NAMALWA (cell line): ENCODE data around the gene WNT2B.

Source experiments
- DNase-seq: peaks from one replicate; pipeline ENCODE4 v3.0.0-alpha.2; 2015; ENCODE audit warnings: low spot score

WNT2B gene

DNA sequence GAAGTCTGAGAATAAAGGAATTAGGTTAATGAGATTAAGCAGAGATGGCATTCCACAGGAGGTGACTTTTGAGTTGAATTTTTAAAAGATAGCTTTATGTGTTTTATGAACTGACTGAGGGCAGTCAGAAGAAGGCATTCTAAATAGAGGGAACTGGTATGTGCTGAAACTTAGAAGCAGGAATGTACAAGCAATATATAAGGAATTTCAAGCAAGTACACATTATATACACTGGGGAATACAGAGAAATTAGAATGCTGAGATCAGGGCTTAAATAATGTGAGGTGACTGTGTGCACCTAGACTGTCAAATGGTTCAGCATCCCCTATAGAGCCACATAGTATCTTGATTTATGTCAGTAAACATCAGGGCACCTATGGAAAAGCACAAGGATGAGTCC is 19.3 kb downstream of the WNT2B start:
- DNase-seq, result no peak

DNA sequence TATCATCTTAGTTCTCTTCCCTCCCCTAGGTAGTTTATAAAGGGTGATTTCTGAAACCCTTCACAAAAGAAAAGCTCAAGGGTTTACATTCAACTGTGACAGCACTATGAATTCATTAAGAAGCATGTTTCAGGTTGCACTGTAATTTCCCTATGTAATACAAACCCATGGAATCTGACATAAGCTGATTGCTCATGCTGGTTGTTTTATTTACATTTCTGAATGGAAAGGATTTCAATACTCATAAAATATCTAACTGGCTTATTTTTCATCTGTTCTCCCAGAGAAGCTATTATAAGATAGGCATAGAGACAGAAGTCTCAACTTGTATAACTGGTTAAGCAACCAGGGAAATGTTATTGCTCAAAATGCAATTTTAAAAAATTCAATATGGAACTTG is 20.5 kb downstream of the WNT2B start:
- no peak for DNase-seq

GRCh38 chr1:112530832-112531231 is 22.1 kb downstream of the WNT2B start:
- DNase-seq, result no peak

DNA sequence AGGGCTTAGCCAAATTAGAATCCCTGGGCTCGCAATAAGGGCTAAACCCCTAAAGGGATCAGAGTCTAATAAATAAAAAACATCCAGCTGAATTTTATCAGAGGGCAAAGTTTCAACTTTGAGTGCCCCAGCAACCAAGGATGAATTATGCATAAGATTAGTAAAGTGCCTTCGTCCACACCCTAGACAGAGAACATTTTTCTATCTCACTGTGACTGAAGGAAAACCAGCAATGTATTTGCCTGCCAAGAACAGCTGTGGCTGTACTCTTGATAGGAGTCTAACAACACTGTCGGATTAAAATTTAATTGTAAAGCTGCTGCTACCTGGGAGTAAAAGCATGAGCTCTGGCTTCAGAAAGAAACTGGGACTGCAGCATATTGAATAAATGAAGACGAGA is 23.3 kb downstream of the WNT2B start:
- DNase-seq, result no peak

DNA sequence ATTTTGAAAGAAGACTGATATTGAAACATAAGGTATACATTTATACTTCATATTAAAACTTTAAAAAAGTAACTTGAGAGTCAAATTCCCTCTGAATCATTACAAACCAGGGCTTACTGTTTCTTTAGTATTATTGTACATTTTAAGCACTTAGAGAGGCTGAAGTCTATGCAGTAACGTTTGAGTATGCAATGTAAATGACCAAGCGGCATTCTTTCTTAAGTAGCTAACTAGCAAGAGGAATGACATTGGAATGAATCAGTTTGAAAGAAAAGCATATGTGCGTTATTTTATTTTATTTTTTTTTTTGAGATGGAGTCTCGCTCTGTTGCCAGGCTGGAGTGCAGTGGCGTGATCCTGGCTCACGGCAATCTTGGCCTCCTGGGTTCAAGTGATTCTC is 24.3 kb downstream of the WNT2B start:
- no peak for DNase-seq

GRCh38 chr1:112536561-112536960 is 27.8 kb downstream of the WNT2B start:
- no peak for DNase-seq

DNA sequence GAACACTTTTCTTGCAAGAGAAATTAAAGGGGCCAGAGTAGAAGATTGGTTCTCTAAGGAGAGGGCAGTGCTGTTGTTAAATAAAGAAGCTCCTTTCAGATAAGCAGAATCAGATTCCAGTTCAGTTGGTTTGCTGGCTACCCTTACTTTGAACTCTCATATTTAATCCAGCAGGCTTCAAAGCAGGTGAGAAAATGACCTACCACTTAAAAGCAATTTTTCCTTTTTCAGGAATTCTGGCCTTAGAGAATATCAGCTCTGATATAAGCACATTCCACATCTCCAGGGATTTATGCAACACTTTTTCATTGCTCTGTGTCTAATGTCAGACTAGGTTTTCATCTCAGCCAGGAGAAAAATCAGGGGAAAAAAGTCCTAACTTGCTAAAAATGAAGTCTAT is 28.7 kb downstream of the WNT2B start:
- no peak for DNase-seq

- DNase-seq, result no peak
These were observed 30.1 kb downstream of the WNT2B start for GRCh38 chr1:112538883-112539282.

- DNase-seq, result no peak
These were observed 31.5 kb downstream of the WNT2B start for GRCh38 chr1:112540226-112540794.

DNA sequence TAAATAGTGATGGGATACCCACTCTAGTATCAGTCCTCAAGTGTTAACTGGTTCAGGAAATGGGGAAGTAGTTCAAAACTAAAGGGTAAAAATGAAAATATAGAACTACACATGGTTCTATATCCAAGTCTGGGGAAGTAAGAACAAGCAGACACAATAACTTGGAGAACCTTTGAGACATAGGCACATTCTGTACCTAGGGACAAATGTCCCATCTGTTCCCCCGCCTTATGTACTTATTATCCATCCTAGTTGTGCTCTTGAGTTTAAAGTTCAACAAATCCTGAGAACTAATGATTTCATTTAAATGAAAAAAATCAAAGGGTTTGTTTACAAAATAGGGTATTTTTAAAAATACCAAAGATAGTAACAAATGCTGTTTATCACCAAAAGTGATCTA is 32.5 kb downstream of the WNT2B start:
- no peak for DNase-seq

- DNase-seq, result no peak
These were observed 33.6 kb downstream of the WNT2B start for GRCh38 chr1:112542206-112542973.

DNA sequence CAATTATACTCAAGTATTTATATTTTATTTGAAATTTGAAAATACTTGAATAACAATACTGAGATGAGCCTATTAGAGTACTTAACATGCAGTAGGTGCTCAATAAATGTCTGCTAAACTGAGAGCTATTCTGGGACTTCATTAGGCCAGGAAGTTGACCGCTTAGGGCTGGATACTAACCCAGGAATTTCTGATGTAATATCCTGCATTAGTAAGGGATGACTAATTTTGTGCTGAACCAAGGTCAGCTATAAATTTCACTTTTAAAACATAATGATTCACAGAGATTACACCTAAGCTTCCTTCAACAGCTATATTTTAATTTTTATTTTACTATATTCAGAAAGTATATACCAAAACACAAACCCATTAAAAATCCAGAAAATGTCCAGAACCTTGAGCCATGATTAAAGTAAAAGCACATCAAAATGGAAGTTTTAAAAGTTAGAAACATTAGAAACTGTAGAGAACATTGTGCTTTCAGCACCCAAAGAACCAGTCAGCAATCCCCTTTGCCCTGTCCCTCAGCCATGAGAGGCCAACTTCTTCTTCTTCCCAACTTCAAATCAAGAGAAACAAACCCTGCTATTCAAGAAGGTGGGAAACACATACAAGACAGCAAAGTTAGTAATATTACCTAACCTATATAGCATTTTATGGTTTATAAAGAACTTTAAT is 35.4 kb downstream of the WNT2B start:
- DNase-seq, result no peak

DNA sequence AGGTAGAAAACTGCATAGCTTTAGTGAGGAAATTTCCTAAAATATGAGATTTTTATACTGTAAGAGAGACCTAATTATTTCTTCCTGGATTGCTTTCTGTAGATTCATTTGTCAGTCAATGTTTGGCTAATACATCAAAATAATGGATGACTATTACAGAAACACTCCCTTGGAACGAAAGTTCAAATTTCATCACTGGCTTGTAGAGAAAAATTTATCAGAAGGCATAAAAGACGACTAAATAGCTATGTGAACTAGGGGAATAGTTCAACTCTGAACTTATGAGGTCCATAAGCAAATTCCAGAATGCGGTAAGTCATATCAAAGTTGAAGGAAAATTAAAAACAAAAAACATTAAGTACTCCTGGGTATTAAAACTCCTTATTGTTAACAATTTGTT is 36.0 kb downstream of the WNT2B start:
- DNase-seq, result no peak

DNA sequence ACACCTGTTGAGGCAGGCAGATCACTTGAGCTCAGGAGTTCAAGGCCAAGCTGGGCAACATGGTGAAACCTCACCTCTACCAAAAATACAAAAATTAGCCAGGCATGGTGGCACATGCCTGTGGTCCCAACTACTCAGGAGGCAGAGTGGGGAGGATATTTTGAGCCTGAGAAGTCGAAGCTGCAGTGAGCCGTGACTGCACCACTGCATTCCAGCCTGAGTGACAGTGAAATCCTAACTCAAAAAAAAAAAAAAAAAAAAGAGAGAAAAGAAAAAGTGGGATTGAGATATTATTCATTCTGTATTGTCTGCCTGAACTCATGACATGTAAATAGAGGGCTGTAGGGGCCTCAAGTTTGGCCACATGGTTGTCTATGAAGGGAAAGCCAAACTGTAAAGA is 37.3 kb downstream of the WNT2B start:
- DNase-seq, result no peak

- DNase-seq, result no peak
These were observed 39.8 kb downstream of the WNT2B start for GRCh38 chr1:112548547-112548946.

- DNase-seq, result no peak
These were observed 40.8 kb downstream of the WNT2B start for GRCh38 chr1:112549590-112549989.

DNA sequence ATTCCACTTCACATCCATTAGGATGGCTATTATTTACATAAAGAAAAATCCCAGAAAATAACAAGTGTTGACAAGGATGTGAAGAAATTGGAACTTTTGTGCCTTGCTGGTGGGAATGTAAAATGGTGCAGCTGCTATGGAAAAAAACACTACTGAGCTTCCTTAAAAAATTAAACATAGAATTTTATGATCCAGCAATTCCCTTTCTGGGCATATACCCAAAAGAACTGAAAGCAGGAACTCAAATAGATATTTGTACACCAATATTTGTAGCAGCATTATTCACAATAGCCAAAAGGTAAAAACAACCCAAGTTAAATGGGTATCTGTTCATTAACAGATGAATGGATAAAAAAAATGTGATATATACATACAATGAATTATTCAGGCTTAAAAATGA is 45.6 kb downstream of the WNT2B start:
- no peak for DNase-seq

- DNase-seq, result no peak
These were observed 48.6 kb downstream of the WNT2B start for GRCh38 chr1:112557385-112557784.

DNA sequence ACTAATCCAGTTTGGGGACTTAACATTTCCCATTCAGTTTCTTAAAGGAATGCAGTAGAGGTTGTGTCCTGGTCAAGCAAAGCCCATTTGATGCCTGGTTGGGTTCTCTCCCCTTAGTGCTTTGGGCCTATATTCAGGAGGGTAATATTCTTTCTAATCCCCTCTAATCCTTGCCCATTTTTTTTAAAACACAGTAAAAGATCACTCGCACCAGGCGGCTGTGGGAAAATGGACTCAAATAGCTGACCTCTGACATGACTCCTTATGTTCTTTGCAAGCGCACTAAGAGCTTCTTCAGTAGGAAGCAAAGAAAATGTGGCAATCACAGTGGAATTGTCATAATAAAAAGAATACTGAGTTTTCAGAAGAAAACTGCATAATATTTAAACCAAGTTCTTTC is 49.9 kb downstream of the WNT2B start:
- no peak for DNase-seq

DNA sequence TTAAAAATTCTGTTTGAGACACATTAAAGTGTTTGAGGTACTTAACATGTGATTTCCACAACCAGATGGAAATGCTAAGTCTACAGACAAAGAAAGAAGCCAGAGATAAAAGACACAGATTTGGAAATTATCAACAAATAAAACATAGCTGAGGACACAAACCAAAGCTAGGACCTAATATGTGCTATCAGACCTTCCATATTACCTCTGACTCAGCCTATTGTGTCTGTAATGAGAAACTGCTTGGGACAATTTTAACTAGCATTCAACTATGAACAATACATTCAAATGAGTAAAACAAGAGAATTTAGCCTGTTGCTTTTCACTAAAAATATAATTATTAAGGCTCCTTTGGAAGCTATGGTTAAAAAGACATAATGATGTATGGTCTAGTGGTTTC is 54.6 kb downstream of the WNT2B start:
- no peak for DNase-seq

DNA sequence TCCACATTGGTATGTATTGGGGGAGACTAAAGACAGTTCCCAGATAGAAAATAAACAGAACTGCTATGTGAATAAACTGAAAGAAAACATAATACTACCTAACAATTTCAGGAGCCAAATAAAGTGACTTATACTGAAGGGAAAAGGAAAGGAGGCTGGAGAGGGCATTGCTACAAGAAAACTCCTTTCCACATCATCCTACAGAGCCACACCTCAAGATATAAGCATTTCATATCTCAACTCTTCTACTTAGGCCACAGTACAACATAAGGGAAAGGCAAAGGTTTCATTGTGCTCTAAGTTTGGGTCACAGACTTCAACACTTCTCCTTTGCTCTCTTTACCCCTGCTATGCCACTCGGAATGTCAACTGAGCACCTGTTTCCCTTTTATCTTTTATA is 55.3 kb downstream of the WNT2B start:
- DNase-seq, result no peak

GRCh38 chr1:112565800-112566199 is 57.0 kb downstream of the WNT2B start:
- no peak for DNase-seq

GRCh38 chr1:112575154-112575804 is 66.5 kb downstream of the WNT2B start:
- no peak for DNase-seq
